HepG2 (cell line): Measurements from ENCODE around the gene TTC23. TPM values are rescaled to one million over a fixed set of nuclear protein-coding genes. Genes with fewer than 3 reads are reported as not detected.

Experiments
- ATAC-seq: fragments of 200-7000 bp; cut with Tn5 transposase; 3 replicates; pipeline ENCODE4 v1.9.1; 2020; ENCODE audit warnings: mild to moderate bottlenecking, moderate library complexity
- BruUV-seq: library from RNA; stranded (reverse); fragments of 400-500 nt; replicated peaks from 2 replicates; lab custom pipeline; 2021; lab: Mats Ljungman, UMichigan
- CTCF ChIA-PET: fragments of 300-600 bp; formaldehyde crosslinking; extraction: SDS; loops from one replicate; lab custom pipeline; 2021; ENCODE audit warnings: low total read pairs, inconsistent platforms, low intra/inter-chr PET ratio; lab: Yijun Ruan, JAX
- POLR2A ChIA-PET: fragments of 350-600 bp; sonication (Branson Sonifier 250); formaldehyde crosslinking; loops from one replicate; lab custom pipeline; 2020; ENCODE audit warnings: antibody characterized with exemption, inconsistent platforms; lab: Yijun Ruan, JAX
- DNase-seq: peaks from one replicate; pipeline ENCODE4 v3.0.0-alpha.2; 2015; ENCODE audit warnings: low spot score
- FAIRE-seq: peaks from 3 replicates; lab custom pipeline; 2011; peaks lifted over from hg19 to GRCh38; lab: Jason Lieb, UNC
- H2AFZ ChIP-seq: one replicate; pipeline ENCODE4 v1.6.1; 2011; ENCODE audit warnings: low read length, inconsistent platforms
- H3K27ac ChIP-seq: fragments of 300-600 bp; 3 replicates; pipeline ENCODE4 v1.8.0; 2011; ENCODE audit warnings: mixed run types, mild to moderate bottlenecking, mixed read lengths, low read length, inconsistent platforms; ENCODE audit not compliant: insufficient read depth; ENCODE audit errors: extremely low read length
- H3K27me3 ChIP-seq, 2 experiments: fragments of 200-600 bp in 1 of 2; 2 replicates in 1 of 2; 3 replicates in 1 of 2; pipeline versions ENCODE4 v1.6.0 to v1.8.0; 2011; ENCODE audit warnings: low read length in 2 of 2, mild to moderate bottlenecking in 2 of 2, moderate library complexity in 2 of 2, inconsistent platforms in 1 of 2; ENCODE audit not compliant: insufficient read depth in 2 of 2, control insufficient read depth in 1 of 2
- H3K36me3 ChIP-seq, 2 experiments: fragments of 200-600 bp in 1 of 2; replicated peaks in 1 of 2; 2 replicates in 1 of 2; 3 replicates in 1 of 2; pipeline versions ENCODE4 v1.5.1 to v1.8.0; 2011; ENCODE audit warnings: low read length in 2 of 2, inconsistent platforms in 1 of 2; ENCODE audit not compliant: insufficient read depth in 2 of 2, control insufficient read depth in 1 of 2
- H3K4me1 ChIP-seq: 2 replicates; pipeline ENCODE4 v1.5.1; 2012; ENCODE audit warnings: low read length, inconsistent platforms; ENCODE audit not compliant: insufficient read depth
- H3K4me2 ChIP-seq: 2 replicates; pipeline ENCODE4 v1.6.0; 2011; ENCODE audit warnings: low read depth, low read length, inconsistent platforms
- H3K4me3 ChIP-seq, 3 experiments: fragments of 200-600 bp in 1 of 3; sonication (generic), shearing (Covaris generic) in 1 of 3; replicated peaks in 1 of 3; 2 replicates each; pipeline ENCODE4 v1.5.1; 2011 to 2016; ENCODE audit warnings: low read length in 3 of 3, inconsistent platforms in 2 of 3, low read depth in 2 of 3, mild to moderate bottlenecking in 2 of 3, control low read depth in 1 of 3, mixed read lengths in 1 of 3; ENCODE audit not compliant: insufficient read depth in 1 of 3
- H3K79me2 ChIP-seq: one replicate; pipeline ENCODE4 v1.6.1; 2011; ENCODE audit warnings: low read length, inconsistent platforms; ENCODE audit not compliant: insufficient read depth
- H3K9ac ChIP-seq: 2 replicates; pipeline ENCODE4 v1.6.0; 2011; ENCODE audit warnings: mild to moderate bottlenecking, low read depth, low read length, inconsistent platforms; ENCODE audit not compliant: insufficient read depth
- H3K9me3 ChIP-seq: 2 replicates; pipeline ENCODE4 v1.5.1; 2012; ENCODE audit warnings: mild to moderate bottlenecking, low read length
- H4K20me1 ChIP-seq: 2 replicates; pipeline ENCODE4 v1.6.0; 2011; ENCODE audit warnings: inconsistent platforms, mild to moderate bottlenecking, low read length, moderate library complexity; ENCODE audit not compliant: insufficient read depth
- AGO2 ChIP-seq: fragments of 200-400 bp; formaldehyde crosslinking; optimal IDR thresholded peaks from 2 replicates; pipeline ENCODE3; 2017; ENCODE audit warnings: mild to moderate bottlenecking, low read depth, low read length, moderate library complexity
- CC2D1A ChIP-seq: sonication (generic); formaldehyde crosslinking; IDR thresholded peaks from 2 replicates; pipeline ENCODE4 v1.8.1; 2023; ENCODE audit warnings: mild to moderate bottlenecking, missing genetic modification reagents
- DMAP1 ChIP-seq: IDR thresholded peaks from 2 replicates; pipeline ENCODE4 v1.6.1; 2016
- MYC ChIP-seq: sonication (generic); formaldehyde crosslinking; IDR thresholded peaks from 2 replicates; pipeline ENCODE4 v1.9.0; 2021; ENCODE audit warnings: missing genetic modification reagents, borderline replicate concordance
- PAF1 ChIP-seq: IDR thresholded peaks from 2 replicates; pipeline ENCODE4 v1.6.1; 2016; ENCODE audit warnings: missing genetic modification reagents, missing compliant biosample characterization
- PHF8 ChIP-seq: sonication (generic); formaldehyde crosslinking; IDR thresholded peaks from 2 replicates; pipeline ENCODE4 v1.5.0; 2020; ENCODE audit warnings: missing genetic modification reagents
- SATB2 ChIP-seq: sonication (generic); formaldehyde crosslinking; IDR thresholded peaks from 2 replicates; pipeline ENCODE4 v1.5.0; 2020; ENCODE audit warnings: missing genetic modification reagents
- TP53 ChIP-seq: sonication (generic); formaldehyde crosslinking; conservative IDR thresholded peaks from 2 replicates; pipeline ENCODE4 v1.4.0; 2020; ENCODE audit warnings: missing genetic modification reagents
- ZEB1 ChIP-seq: IDR thresholded peaks from 2 replicates; pipeline ENCODE4 v1.6.1; 2012; ENCODE audit warnings: mild to moderate bottlenecking, low read depth, inconsistent platforms; ENCODE audit not compliant: insufficient replicate concordance
- ZFP90 ChIP-seq: sonication (generic); formaldehyde crosslinking; IDR thresholded peaks from 2 replicates; pipeline ENCODE4 v1.8.0; 2022; ENCODE audit warnings: missing genetic modification reagents, mild to moderate bottlenecking, inconsistent platforms, borderline replicate concordance
- ZNF441 ChIP-seq: sonication (generic); formaldehyde crosslinking; IDR thresholded peaks from 2 replicates; pipeline ENCODE4 v1.7.0; 2021; ENCODE audit warnings: missing genetic modification reagents, borderline replicate concordance
- WGBS: methylation state at CpG from one replicate; pipeline ENCODE4 v1.1.6; 2017; ENCODE audit warnings: low lambda C conversion rate; 5-methylcytosine and 5-hydroxymethylcytosine counted together
- in situ Hi-C: cut with HindIII; loops from 2 replicates; pipeline ENCODE4 v1.10.0; 2017; ENCODE audit warnings: low pct_unique_long_range_greater_than_20kb; ENCODE audit not compliant: extremely low pct_ligation_motif_present
- intact Hi-C: fragments of 100-400 bp; cut with micrococcal nuclease; formaldehyde crosslinking; loops from one replicate; pipeline ENCODE4 v1.10.0; 2022; ENCODE audit not compliant: unreplicated experiment
- polyA plus RNA-seq, 8 experiments: library from polyadenylated mRNA; depleted of rRNA in 3 of 8; stranded (reverse) in 7 of 8; unstranded in 1 of 8; fragments of >200 nt; fragmentation: Illumina TruSeq in 4 of 8; extraction: Trizol in 4 of 8; gene quantifications; 2 replicates each; pipeline versions ENCODE4 v1.2.1 to v1.2.3, GENCODE V29; 2011 to 2016; ENCODE audit warnings: low read depth in 4 of 8, missing spikeins in 1 of 8, mixed read lengths in 1 of 8; ENCODE audit not compliant: insufficient read depth in 1 of 8
- total RNA-seq, 5 experiments: library from RNA; depleted of rRNA; stranded (reverse); fragments of >200 nt; fragmentation: Illumina TruSeq; extraction: Trizol; gene quantifications; 2 replicates each; pipeline ENCODE4 v1.2.3, GENCODE V29; 2016; ENCODE audit warnings: low read depth in 1 of 5

TTC23 gene
- total and polyA plus RNA-seq, 2 of the 13 experiments (the other 11 are each of a cell fraction or from before 2014, with no cell fraction given), result 1.6 to 11.7 TPM

DNA sequence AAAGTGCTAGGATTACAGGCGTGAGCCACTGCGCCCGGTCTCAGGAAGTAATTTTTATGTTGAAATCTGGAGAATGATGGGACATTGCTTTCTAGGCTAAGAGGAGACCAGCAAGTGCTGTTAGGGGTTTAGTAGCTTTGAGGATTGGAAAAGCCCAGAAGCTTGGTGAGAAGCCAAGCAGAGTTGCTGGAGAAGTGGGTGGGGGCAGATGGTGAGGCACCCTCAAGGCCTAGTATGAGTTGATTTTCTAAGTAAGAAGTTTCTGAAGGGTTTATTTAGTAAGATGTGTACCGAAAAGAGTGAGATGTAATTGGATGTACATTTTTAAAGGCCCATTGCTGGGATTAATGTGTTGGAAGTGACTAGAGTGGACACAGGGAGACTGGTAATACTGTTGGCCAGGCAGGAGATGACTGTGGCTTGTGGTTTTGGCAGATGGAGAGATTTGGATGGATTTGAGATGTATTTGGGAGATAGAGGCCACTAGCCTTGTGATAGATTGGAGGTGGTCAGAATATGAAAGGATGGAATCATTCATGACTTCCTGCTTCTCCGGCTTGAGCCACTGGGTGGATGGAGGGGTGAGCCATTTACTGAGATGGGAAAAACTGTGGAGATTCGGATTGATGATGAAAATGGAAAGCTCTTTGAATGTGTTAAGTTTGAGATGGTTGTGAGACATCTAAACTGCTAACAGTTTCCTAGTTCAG, 4.2 kb upstream of the TTC23 start:
- Histone ChIP-seq H3K4me2 (no peak overlapping the region; the same call in 1 of the 2 replicates), H3K79me2 (peaks cover 13% of the 10 kb centered on the region), H3K9ac (no peak overlapping the region), H3K4me3 (no peak overlapping the region), H3K9me3 (no peaks in the 10 kb centered on the region), H3K27ac (no peak overlapping the region), H3K36me3 (no peaks in the 10 kb centered on the region), H2AFZ (no peak overlapping the region), H3K27me3 (no peaks in the 10 kb centered on the region; a peak in 1 of 5 replicates), H3K4me1 (peaks cover 47% of the 10 kb centered on the region), H4K20me1 (no peaks in the 10 kb centered on the region)
- intact Hi-C loops (no loop called here), in situ Hi-C loops (loop anchor here (25.0 kb wide), 2 partner anchors 884 to 1084 kb away; partner anchors contain the start of gene ADAMTS17)
- no TSS peak for BruUV-seq
- WGBS, result 94% methylated on average over 6 of the region's 6 CpGs
- CTCF ChIA-PET, result no interaction called here
- FAIRE-seq, result peak; percentile 15
- TF ChIP-seq TP53, result no peak
- no peak for TF ChIP-seq MYC
- TF ChIP-seq ZNF441 (CRISPR knock-in tag), result no peak
- TF ChIP-seq PAF1 (CRISPR knock-in tag), result no peak
- no peak for TF ChIP-seq CC2D1A
- TF ChIP-seq ZEB1, result no peak
- TF ChIP-seq AGO2, result no peak
- TF ChIP-seq ZFP90 (CRISPR knock-in tag), result no peak
- no peak for TF ChIP-seq SATB2 (CRISPR knock-in tag)
- TF ChIP-seq DMAP1 (CRISPR knock-in tag), result no peak
- no peak for TF ChIP-seq PHF8 (CRISPR knock-in tag)
- POLR2A ChIA-PET, result interaction anchor here (1.5 kb wide), 1 partner anchor 19 kb away, joined by 4 read pairs; no protein-coding TSS in a partner anchor
- no peak for ATAC-seq
- no peak for DNase-seq
